Colonic mucosa (tissue), 4 donors: ENCODE data around the gene GPHN. TPM values are rescaled to one million over a fixed set of nuclear protein-coding genes. Genes with fewer than 3 reads are reported as not detected.

ENCODE experiments used
- DNase-seq: peaks from one replicate; pipeline ENCODE4 v3.0.0-alpha.2; 2020
- H3K27ac ChIP-seq: fragments of 200-600 bp; one replicate; pipeline ENCODE4 v1.8.0; 2021
- H3K27me3 ChIP-seq: fragments of 200-600 bp; one replicate; pipeline ENCODE4 v1.8.0; 2021
- H3K36me3 ChIP-seq: fragments of 200-600 bp; one replicate; pipeline ENCODE4 v1.8.0; 2021
- H3K4me1 ChIP-seq: fragments of 200-600 bp; one replicate; pipeline ENCODE4 v1.8.0; 2021; ENCODE audit warnings: mild to moderate bottlenecking
- H3K4me3 ChIP-seq: fragments of 200-600 bp; one replicate; pipeline ENCODE4 v1.8.0; 2021
- H3K9ac ChIP-seq, 2 donors: one replicate each; pipeline ENCODE4 v1.7.0; 2013; ENCODE audit warnings: control low read depth in 2 of 2, low read depth in 2 of 2, low read length in 2 of 2
- H3K9me3 ChIP-seq: fragments of 200-600 bp; one replicate; pipeline ENCODE4 v1.8.0; 2021
- CTCF ChIP-seq: fragments of 200-600 bp; IDR thresholded peaks from one replicate; pipeline ENCODE4 v1.8.0; 2022; ENCODE audit warnings: antibody characterized with exemption, mild to moderate bottlenecking
- intact Hi-C: fragments of 100-400 bp; cut with DNase I; formaldehyde crosslinking; loops from one replicate; pipeline ENCODE4 v1.14.1; 2022
- total RNA-seq, 2 donors: library from RNA; stranded (reverse); fragmentation: NEBNext Ultra II Directional in 1 of 2; extraction: Animal tissue kit (Norgen Biotek cat#: 25700) in 1 of 2; gene quantifications; one replicate each; pipeline ENCODE4 v1.2.1, GENCODE V29; 2021
- donor health status: healthy.
- donor health status: DM: no; HTN: no; CAD: no.
- donor health status: DM: no; HTN: no; CAD: no.

GPHN gene
- total RNA-seq, 2 donors from 2014 or later: 32.0 to 45.2 TPM

GRCh38 chr14:66850258-66850888, 342.4 kb downstream of the GPHN start:
- no peak overlapping the region for H3K27ac ChIP-seq
- intact Hi-C loops: no loop called here
- H3K9ac ChIP-seq: no peak overlapping the region
- H3K4me1 ChIP-seq: no peaks in the 10 kb centered on the region
- no peaks in the 10 kb centered on the region for H3K9me3 ChIP-seq
- no peak for DNase-seq
- no peak overlapping the region for H3K4me3 ChIP-seq
- no peaks in the 10 kb centered on the region for H3K27me3 ChIP-seq
- no peaks in the 10 kb centered on the region for H3K36me3 ChIP-seq
- no peak for TF ChIP-seq CTCF

- Histone ChIP-seq H3K9ac (no peak overlapping the region), H3K9me3 (no peaks in the 10 kb centered on the region), H3K36me3 (no peaks in the 10 kb centered on the region), H3K4me1 (no peaks in the 10 kb centered on the region), H3K27me3 (no peaks in the 10 kb centered on the region), H3K27ac (no peak overlapping the region), H3K4me3 (no peak overlapping the region)
- intact Hi-C loops: no loop called here
- DNase-seq: no peak
- no peak for TF ChIP-seq CTCF
Measured at GRCh38 chr14:66853311-66853710, 345.4 kb downstream of the GPHN start.

- H3K27me3 ChIP-seq: no peaks in the 10 kb centered on the region
- no peaks in the 10 kb centered on the region for H3K36me3 ChIP-seq
- no peak overlapping the region for H3K9ac ChIP-seq
- intact Hi-C loops: no loop called here
- TF ChIP-seq CTCF: no peak
- no peak for DNase-seq
- no peak overlapping the region for H3K4me3 ChIP-seq
- no peak overlapping the region for H3K27ac ChIP-seq
- no peaks in the 10 kb centered on the region for H3K4me1 ChIP-seq
- H3K9me3 ChIP-seq: no peaks in the 10 kb centered on the region
Measured at GRCh38 chr14:66857867-66858266, 349.9 kb downstream of the GPHN start.

- TF ChIP-seq CTCF: no peak
- intact Hi-C loops: no loop called here
- no peak overlapping the region for H3K9ac ChIP-seq
- no peaks in the 10 kb centered on the region for H3K36me3 ChIP-seq
- no peaks in the 10 kb centered on the region for H3K4me1 ChIP-seq
- H3K27ac ChIP-seq: no peak overlapping the region
- no peak for DNase-seq
- H3K9me3 ChIP-seq: no peaks in the 10 kb centered on the region
- H3K4me3 ChIP-seq: no peak overlapping the region
- H3K27me3 ChIP-seq: no peaks in the 10 kb centered on the region
Measured at GRCh38 chr14:66859063-66859671, 351.2 kb downstream of the GPHN start.

- H3K4me1 ChIP-seq: no peaks in the 10 kb centered on the region
- TF ChIP-seq CTCF: no peak
- H3K4me3 ChIP-seq: no peak overlapping the region
- intact Hi-C loops: no loop called here
- no peak for DNase-seq
- no peaks in the 10 kb centered on the region for H3K36me3 ChIP-seq
- H3K27ac ChIP-seq: no peak overlapping the region
- H3K9me3 ChIP-seq: no peaks in the 10 kb centered on the region
- no peaks in the 10 kb centered on the region for H3K27me3 ChIP-seq
- H3K9ac ChIP-seq: no peak overlapping the region
Measured at GRCh38 chr14:66881596-66881995, 373.6 kb downstream of the GPHN start.
